Measurements from ENCODE around the gene MISFA. TPM values are rescaled to one million over a fixed set of nuclear protein-coding genes. Genes with fewer than 3 reads are reported as not detected.
"Not testable (repeated sequence)": the region's sequence is repeated elsewhere in the genome, so short reads cannot be mapped to it uniquely, and the experiment has no call there.

MISFA gene
- total RNA-seq, 2 donors from 2014 or later = 2.5 to 4.9 TPM

- H3K36me3 Mint-ChIP-seq (ENCODE audit: low read depth) = no peaks in the 10 kb centered on the region
- H3K4me1 Mint-ChIP-seq = no peaks in the 10 kb centered on the region
- H3K27ac Mint-ChIP-seq = no peak overlapping the region
- no peaks in the 10 kb centered on the region for H3K9me3 Mint-ChIP-seq
- H3K27me3 Mint-ChIP-seq = no peaks in the 10 kb centered on the region
- H3K4me3 Mint-ChIP-seq = no peak overlapping the region
- no peak for ATAC-seq (replicated peaks)
Observed at GRCh38 chr11:18641677-18642076, 42.1 kb downstream of the MISFA start.

GRCh38 chr11:18643034-18643433 is 43.4 kb downstream of the MISFA start:
- H3K36me3 Mint-ChIP-seq (ENCODE audit: low read depth); H3K27ac Mint-ChIP-seq; ATAC-seq (replicated peaks); H3K4me1 Mint-ChIP-seq; H3K9me3 Mint-ChIP-seq; H3K4me3 Mint-ChIP-seq; H3K27me3 Mint-ChIP-seq: not testable (repeated sequence)

- Mint-ChIP-seq H3K4me1 (peaks cover 12% of the 10 kb centered on the region), H3K9me3 (no peaks in the 10 kb centered on the region), H3K36me3 (ENCODE audit: low read depth) (no peaks in the 10 kb centered on the region), H3K27me3 (no peaks in the 10 kb centered on the region), H3K27ac (peak overlapping the region; percentile 80), H3K4me3 (peak overlapping the region; percentile 46)
- ATAC-seq (replicated peaks) = no peak
Observed at GRCh38 chr11:18650353-18650752, 50.8 kb downstream of the MISFA start.

GRCh38 chr11:18650859-18651557 is 51.4 kb downstream of the MISFA start:
- no peaks in the 10 kb centered on the region for H3K36me3 Mint-ChIP-seq (ENCODE audit: low read depth)
- H3K27me3 Mint-ChIP-seq = no peaks in the 10 kb centered on the region
- peak overlapping the region; percentile 46 for H3K4me3 Mint-ChIP-seq
- H3K4me1 Mint-ChIP-seq = peaks cover 12% of the 10 kb centered on the region
- H3K9me3 Mint-ChIP-seq = no peaks in the 10 kb centered on the region
- H3K27ac Mint-ChIP-seq = peak overlapping the region; percentile 80
- peak; percentile 87 for ATAC-seq (replicated peaks)

Other genes starting within 250 kb of the MISFA start
- gene LDHA, start 205.2 kb upstream of the MISFA start, total RNA-seq = 1,000 to 10,000 TPM; 1,801 to 2,195 TPM
- gene LDHC, start 187.5 kb upstream of the MISFA start, total RNA-seq = under 1 TPM in 1 of 2 donors, not detected in 1; 0.63 TPM
- gene LDHAL6A, start 143.9 kb upstream of the MISFA start, total RNA-seq = not detected
- 10 to 100 TPM; 24.8 to 36.5 TPM for gene TSG101, start 72.8 kb upstream of the MISFA start, total RNA-seq
- 10 to 100 TPM; 24.4 to 25.2 TPM for gene UEVLD, start 11.1 kb upstream of the MISFA start, total RNA-seq
- 10 to 100 TPM; 33.8 to 34.5 TPM for gene SPTY2D1, start 34.6 kb downstream of the MISFA start, total RNA-seq
- under 1 TPM; 0.24 to 0.40 TPM for gene TMEM86A, start 99.0 kb downstream of the MISFA start, total RNA-seq
- 1 to 10 TPM in 1 of 2 donors, not detected in 1; 1.4 TPM for gene IGSF22, start 126.4 kb downstream of the MISFA start, total RNA-seq
- not detected for gene PTPN5, start 192.0 kb downstream of the MISFA start, total RNA-seq